Activated CD4-positive, alpha-beta T cell treated with anti-CD3 and anti-CD28 coated beads, Interleukin-2, Interleukin-6, amounts not matched to agents 100 ng/mL and 50 ng/mL, durations not matched to agents 16 hours and 8 hours (primary cell): ENCODE data around the gene APIP.
"Not testable (repeated sequence)": the region's sequence is repeated elsewhere in the genome, so short reads cannot be mapped to it uniquely, and the experiment has no call there.

Experiments
- DNase-seq: peaks from one replicate; pipeline ENCODE4 v3.0.0-alpha.2; 2020

The APIP gene

GRCh38 chr11:34924714-34925113 lies 8.5 kb upstream of the APIP start:
- no peak for DNase-seq

- no peak for DNase-seq
Observed at GRCh38 chr11:34921156-34921555, 5.0 kb upstream of the APIP start.

GRCh38 chr11:34916843-34917770 lies 928 bp upstream of the APIP start:
- DNase-seq, result no peak

GRCh38 chr11:34915136-34916014 lies 804 bp downstream of the APIP start:
- DNase-seq, result no peak

- not testable (repeated sequence) for DNase-seq
Observed at GRCh38 chr11:34913556-34913955, 2.6 kb downstream of the APIP start.

GRCh38 chr11:34911676-34912075 lies 4.5 kb downstream of the APIP start:
- no peak for DNase-seq

- no peak for DNase-seq
Observed at GRCh38 chr11:34910817-34911216, 5.4 kb downstream of the APIP start.

- no peak for DNase-seq
Observed at GRCh38 chr11:34909955-34910354, 6.2 kb downstream of the APIP start.

- DNase-seq, result no peak
Observed at GRCh38 chr11:34909415-34909814, 6.8 kb downstream of the APIP start.

- DNase-seq, result no peak
Observed at GRCh38 chr11:34907934-34908593, 8.1 kb downstream of the APIP start.

GRCh38 chr11:34905666-34906065 lies 10.5 kb downstream of the APIP start:
- no peak for DNase-seq

GRCh38 chr11:34904421-34904955 lies 11.7 kb downstream of the APIP start:
- no peak for DNase-seq

GRCh38 chr11:34899633-34900016 lies 16.6 kb downstream of the APIP start:
- DNase-seq, result no peak

- DNase-seq, result no peak
Observed at GRCh38 chr11:34898474-34898873, 17.7 kb downstream of the APIP start.

- DNase-seq, result no peak
Observed at GRCh38 chr11:34897171-34897870, 18.9 kb downstream of the APIP start.

GRCh38 chr11:34896191-34896590 lies 20.0 kb downstream of the APIP start:
- DNase-seq, result not testable (repeated sequence)

- no peak for DNase-seq
Observed at GRCh38 chr11:34893416-34893815, 22.8 kb downstream of the APIP start.

- DNase-seq, result no peak
Observed at GRCh38 chr11:34891611-34892010, 24.6 kb downstream of the APIP start.

- no peak for DNase-seq
Observed at GRCh38 chr11:34890812-34891211, 25.4 kb downstream of the APIP start.

- DNase-seq, result no peak
Observed at GRCh38 chr11:34890089-34890488, 26.1 kb downstream of the APIP start.

GRCh38 chr11:34887260-34887659 lies 28.9 kb downstream of the APIP start:
- DNase-seq, result no peak

GRCh38 chr11:34886609-34887008 lies 29.6 kb downstream of the APIP start:
- no peak for DNase-seq
